A673 (cell line): Measurements from ENCODE around the gene TSSK6. TPM values are rescaled to one million over a fixed set of nuclear protein-coding genes. Genes with fewer than 3 reads are reported as not detected.

Experiments used
- BruUV-seq: library from RNA; stranded (reverse); fragments of 400-500 nt; replicated peaks from 2 replicates; lab custom pipeline; 2021; lab: Mats Ljungman, UMichigan
- CTCF ChIA-PET: fragments of 300-600 bp; sonication (Branson Sonifier 250); formaldehyde crosslinking; loops from one replicate; lab custom pipeline; 2022; ENCODE audit warnings: antibody characterized with exemption; lab: Charles Lee
- POLR2A ChIA-PET: fragments of 300-600 bp; sonication (Branson Sonifier 250); formaldehyde crosslinking; loops from one replicate; lab custom pipeline; 2022; ENCODE audit warnings: antibody characterized with exemption; ENCODE audit not compliant: low non-redundant PET; lab: Charles Lee
- DNase-seq: peaks from one replicate; pipeline ENCODE4 v3.0.0-alpha.2; 2015; ENCODE audit warnings: low spot score
- H3K27ac ChIP-seq: fragments of 200-600 bp; sonication (generic); 2 replicates; pipeline ENCODE4 v1.5.1; 2016; ENCODE audit warnings: mixed run types, low read depth, mild to moderate bottlenecking, mixed read lengths, antibody characterized with exemption, low read length; ENCODE audit not compliant: poor library complexity, severe bottlenecking
- H3K27me3 ChIP-seq: fragments of 200-600 bp; sonication (generic); replicated peaks from 2 replicates; pipeline ENCODE4 v1.6.1; 2017; ENCODE audit warnings: mixed run types, low read depth, mild to moderate bottlenecking, mixed read lengths, antibody characterized with exemption, low read length; ENCODE audit not compliant: insufficient read depth, poor library complexity
- H3K36me3 ChIP-seq: fragments of 200-600 bp; sonication (generic); 2 replicates; pipeline ENCODE4 v1.6.1; 2016; ENCODE audit warnings: mixed run types, mild to moderate bottlenecking, mixed read lengths, antibody characterized with exemption, low read length; ENCODE audit not compliant: insufficient read depth, poor library complexity, severe bottlenecking
- H3K4me1 ChIP-seq: fragments of 200-600 bp; sonication (generic); 2 replicates; pipeline ENCODE4 v1.6.1; 2017; ENCODE audit warnings: mixed run types, mild to moderate bottlenecking, mixed read lengths, antibody characterized with exemption, low read length; ENCODE audit not compliant: insufficient read depth, poor library complexity, severe bottlenecking
- H3K4me3 ChIP-seq: fragments of 200-600 bp; sonication (generic); 2 replicates; pipeline ENCODE4 v1.5.1; 2016; ENCODE audit warnings: low read depth, mixed run types, mild to moderate bottlenecking, mixed read lengths, low read length; ENCODE audit not compliant: poor library complexity, severe bottlenecking
- H3K9me3 ChIP-seq: fragments of 200-600 bp; sonication (generic); 2 replicates; pipeline ENCODE4 v1.6.1; 2016; ENCODE audit warnings: mixed run types, low read depth, mild to moderate bottlenecking, mixed read lengths, antibody characterized with exemption, low read length; ENCODE audit not compliant: poor library complexity, severe bottlenecking
- EZH2 ChIP-seq: fragments of 200-600 bp; sonication (generic); IDR thresholded peaks from 2 replicates; pipeline ENCODE4 v1.6.1; 2017; ENCODE audit warnings: borderline replicate concordance, low read depth, mild to moderate bottlenecking, mixed read lengths, antibody characterized with exemption, low read length; ENCODE audit not compliant: poor library complexity, severe bottlenecking
- intact Hi-C: fragments of 100-400 bp; cut with micrococcal nuclease; formaldehyde crosslinking; loops from one replicate; pipeline ENCODE4 v1.10.0; 2022; ENCODE audit not compliant: unreplicated experiment
- total RNA-seq: library from RNA; stranded (reverse); gene quantifications from 2 replicates; pipeline ENCODE4 v1.2.3, GENCODE V29; 2021
- TF ChIP-seq, protein P1 (sequence below): fragments of 300-800, 200-600 bp; sonication (generic); conservative IDR thresholded peaks from 2 replicates; pipeline ENCODE4 v1.5.1; 2017; ENCODE audit warnings: low read depth, mild to moderate bottlenecking, antibody characterized with exemption, low read length, moderate library complexity, mixed read lengths

TSSK6 gene
- total RNA-seq, 1 experiment from 2014 or later: 2.5 TPM

DNA sequence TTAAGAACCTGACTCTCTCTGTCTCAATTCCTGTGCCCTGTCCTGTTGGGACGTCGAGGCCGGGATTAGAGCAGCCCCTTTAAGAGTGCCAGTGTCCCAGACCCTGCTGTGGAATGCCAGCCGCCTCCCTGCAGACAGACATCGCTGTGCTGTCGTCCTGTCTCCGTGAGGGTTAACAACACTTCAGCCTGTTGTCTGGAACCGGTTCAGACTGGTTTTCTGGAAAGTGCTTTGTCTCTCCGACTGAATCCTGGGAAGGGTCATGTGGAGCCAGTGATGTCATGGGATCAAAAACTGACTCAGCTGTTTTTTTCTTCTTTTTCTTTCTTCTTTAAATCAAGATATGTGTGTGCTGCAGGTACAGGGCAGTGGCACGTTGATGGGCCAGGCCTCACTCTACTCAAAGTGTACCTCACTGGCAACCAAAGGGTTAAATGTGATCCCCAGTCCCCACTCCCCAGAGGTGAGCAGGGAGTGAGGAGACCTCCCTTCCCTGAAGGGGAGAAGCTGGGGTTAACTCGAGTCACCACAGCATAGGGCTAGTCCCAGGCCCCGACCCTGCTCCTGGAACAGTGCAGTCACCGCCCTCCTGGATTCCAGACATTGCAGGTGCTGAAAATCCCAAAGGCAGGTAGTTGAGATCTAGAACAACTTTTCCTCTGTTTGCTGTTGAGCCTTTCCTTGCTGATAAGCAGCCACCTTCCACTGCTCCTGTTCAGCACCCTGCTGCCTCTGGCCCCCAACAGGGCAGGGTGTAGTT, 50.8 kb downstream of the TSSK6 start:
- peaks cover 50% of the 10 kb centered on the region for H3K4me1 ChIP-seq

More for the DNA sequence above, 50.8 kb downstream of the TSSK6 start:
- POLR2A ChIA-PET: no interaction called here
- no TSS peak for BruUV-seq
- Histone ChIP-seq H3K27me3 (no peaks in the 10 kb centered on the region), H3K36me3 (peaks cover 36% of the 10 kb centered on the region), H3K27ac (peak overlapping the region; percentile 82), H3K9me3 (peaks cover 28% of the 10 kb centered on the region), H3K4me3 (no peak overlapping the region)
- TF ChIP-seq EZH2: no peak
- TF ChIP-seq, protein P1, sequence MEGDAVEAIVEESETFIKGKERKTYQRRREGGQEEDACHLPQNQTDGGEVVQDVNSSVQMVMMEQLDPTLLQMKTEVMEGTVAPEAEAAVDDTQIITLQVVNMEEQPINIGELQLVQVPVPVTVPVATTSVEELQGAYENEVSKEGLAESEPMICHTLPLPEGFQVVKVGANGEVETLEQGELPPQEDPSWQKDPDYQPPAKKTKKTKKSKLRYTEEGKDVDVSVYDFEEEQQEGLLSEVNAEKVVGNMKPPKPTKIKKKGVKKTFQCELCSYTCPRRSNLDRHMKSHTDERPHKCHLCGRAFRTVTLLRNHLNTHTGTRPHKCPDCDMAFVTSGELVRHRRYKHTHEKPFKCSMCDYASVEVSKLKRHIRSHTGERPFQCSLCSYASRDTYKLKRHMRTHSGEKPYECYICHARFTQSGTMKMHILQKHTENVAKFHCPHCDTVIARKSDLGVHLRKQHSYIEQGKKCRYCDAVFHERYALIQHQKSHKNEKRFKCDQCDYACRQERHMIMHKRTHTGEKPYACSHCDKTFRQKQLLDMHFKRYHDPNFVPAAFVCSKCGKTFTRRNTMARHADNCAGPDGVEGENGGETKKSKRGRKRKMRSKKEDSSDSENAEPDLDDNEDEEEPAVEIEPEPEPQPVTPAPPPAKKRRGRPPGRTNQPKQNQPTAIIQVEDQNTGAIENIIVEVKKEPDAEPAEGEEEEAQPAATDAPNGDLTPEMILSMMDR: no peak
- DNase-seq: peak; percentile 66
- intact Hi-C loops: no loop called here
- CTCF ChIA-PET: no interaction called here

Other genes with a start within 250 kb of the TSSK6 start
- gene TM6SF2, start 242.2 kb downstream of the TSSK6 start, total RNA-seq: not detected in 2 replicates
- 73.8 and 86.1 TPM in 2 replicates for gene SUGP1, start 195.0 kb downstream of the TSSK6 start, total RNA-seq
- gene MAU2, start 194.7 kb downstream of the TSSK6 start, total RNA-seq: 66.7 and 72.6 TPM in 2 replicates
- gene GATAD2A, start 109.9 kb downstream of the TSSK6 start, total RNA-seq: 202 and 218 TPM in 2 replicates
- gene NDUFA13, start 677 bp upstream of the TSSK6 start, total RNA-seq: 421 and 431 TPM in 2 replicates
- 8.6 TPM in 2 replicates for gene YJEFN3, start 13.4 kb upstream of the TSSK6 start, total RNA-seq
- gene CILP2, start 22.7 kb upstream of the TSSK6 start, total RNA-seq: 0.77 and 1.6 TPM in 2 replicates
- 3.1 and 4.6 TPM in 2 replicates for gene PBX4, start 103.1 kb upstream of the TSSK6 start, total RNA-seq
- 17.2 and 20.6 TPM in 2 replicates for gene LPAR2, start 112.7 kb upstream of the TSSK6 start, total RNA-seq
- gene GMIP, start 128.1 kb upstream of the TSSK6 start, total RNA-seq: 9.0 and 10.9 TPM in 2 replicates
- gene ATP13A1, start 148.1 kb upstream of the TSSK6 start, total RNA-seq: 88.1 and 94.4 TPM in 2 replicates
- 14.5 and 17.7 TPM in 2 replicates for gene ZNF101, start 153.3 kb upstream of the TSSK6 start, total RNA-seq
- 4.6 and 5.8 TPM in 2 replicates for gene ZNF14, start 217.6 kb upstream of the TSSK6 start, total RNA-seq